Prostate gland (tissue), 2 donors: ENCODE measurements around the gene DEFB124.
"Not testable (repeated sequence)": the region's sequence is repeated elsewhere in the genome, so short reads cannot be mapped to it uniquely, and the experiment has no call there.

Experiments
- CTCF ChIP-seq, 4 experiments: fragments of 200-600 bp in 2 of 4; fragments of 450-650 bp in 2 of 4; sonication (generic) in 2 of 4; IDR thresholded peaks; 1 replicate in 3 of 4; 2 replicates in 1 of 4; pipeline ENCODE4 v1.5.1; 2016 to 2019; ENCODE audit warnings: antibody characterized with exemption in 4 of 4, mild to moderate bottlenecking in 2 of 4, moderate library complexity in 2 of 4
- POLR2AphosphoS5 ChIP-seq: sonication (generic); formaldehyde crosslinking; IDR thresholded peaks from one replicate; pipeline ENCODE4 v1.6.1; 2017; ENCODE audit warnings: antibody characterized with exemption

GRCh38 chr20:31427576-31427975 lies 47.4 kb downstream of the DEFB124 start:
- TF ChIP-seq CTCF (IDR thresholded peaks at IDR 0.05); POLR2AphosphoS5: not testable (repeated sequence)
